Activated gamma-delta T cell treated with Interleukin-2 at 50 U/mL for 16 hours (primary cell): ENCODE results near the gene DAAM2.

ENCODE experiments used
- DNase-seq: peaks from one replicate; pipeline ENCODE4 v3.0.0-alpha.2; 2020

The DAAM2 gene

DNA sequence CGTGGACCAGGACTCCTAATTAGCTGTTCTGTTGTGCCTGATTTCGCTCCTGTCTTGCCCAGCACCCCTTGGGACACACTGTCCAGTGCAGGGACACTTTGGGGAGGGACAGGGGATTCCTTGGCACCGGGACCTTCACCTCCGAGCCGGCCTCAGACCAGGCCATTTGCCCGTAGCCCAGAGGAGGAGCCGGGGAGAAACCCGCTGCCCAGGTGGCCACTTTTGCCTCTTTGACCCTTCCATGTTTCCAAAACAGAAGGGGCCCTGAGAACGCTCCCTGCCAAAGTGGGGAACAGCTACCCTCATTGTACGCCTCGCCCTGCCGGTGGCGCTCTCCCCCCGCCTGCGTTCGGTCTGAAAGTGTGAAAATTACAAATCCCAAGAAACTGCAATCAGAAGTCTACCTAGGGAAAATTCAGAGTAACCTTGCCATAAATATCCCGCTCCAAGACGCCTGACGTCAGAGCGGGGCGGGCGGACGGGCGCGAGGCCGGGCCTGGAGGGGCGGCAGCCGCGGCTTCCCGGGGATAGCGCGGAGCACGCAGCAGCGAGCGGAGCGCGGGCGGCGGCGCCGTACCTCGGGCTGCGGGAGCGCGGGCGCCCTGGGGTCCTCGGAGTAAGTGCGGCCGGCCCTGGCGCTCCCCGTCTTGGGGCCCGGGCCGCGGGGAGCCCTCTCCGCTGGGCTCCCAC lies at the start of gene DAAM2:
TSS of gene DAAM2 (plus strand) at position 527 of the 690 bp plus-strand sequence. CDS start 63,927 bp downstream, outside the sequence.
- DNase-seq = no peak

DNA sequence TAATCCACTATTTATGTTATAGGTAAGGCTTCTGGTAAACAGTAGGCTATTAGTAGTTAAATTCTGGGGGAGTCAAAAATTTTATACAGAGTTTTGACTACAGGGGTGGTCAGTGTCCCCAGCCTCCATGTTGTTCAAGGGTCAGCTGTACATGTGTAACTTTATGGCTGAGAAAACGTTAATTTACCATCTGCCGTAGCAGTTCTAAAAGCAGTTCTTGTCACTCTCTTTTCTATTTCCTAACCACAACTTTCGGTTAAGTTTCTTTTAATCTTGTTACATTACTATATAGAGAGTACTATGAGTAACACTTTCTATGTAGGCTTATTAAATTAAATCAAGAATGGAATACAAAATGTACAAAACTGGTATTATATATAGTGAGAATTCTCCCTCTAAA lies 45.4 kb upstream of the DAAM2 start:
- DNase-seq = no peak

DNA sequence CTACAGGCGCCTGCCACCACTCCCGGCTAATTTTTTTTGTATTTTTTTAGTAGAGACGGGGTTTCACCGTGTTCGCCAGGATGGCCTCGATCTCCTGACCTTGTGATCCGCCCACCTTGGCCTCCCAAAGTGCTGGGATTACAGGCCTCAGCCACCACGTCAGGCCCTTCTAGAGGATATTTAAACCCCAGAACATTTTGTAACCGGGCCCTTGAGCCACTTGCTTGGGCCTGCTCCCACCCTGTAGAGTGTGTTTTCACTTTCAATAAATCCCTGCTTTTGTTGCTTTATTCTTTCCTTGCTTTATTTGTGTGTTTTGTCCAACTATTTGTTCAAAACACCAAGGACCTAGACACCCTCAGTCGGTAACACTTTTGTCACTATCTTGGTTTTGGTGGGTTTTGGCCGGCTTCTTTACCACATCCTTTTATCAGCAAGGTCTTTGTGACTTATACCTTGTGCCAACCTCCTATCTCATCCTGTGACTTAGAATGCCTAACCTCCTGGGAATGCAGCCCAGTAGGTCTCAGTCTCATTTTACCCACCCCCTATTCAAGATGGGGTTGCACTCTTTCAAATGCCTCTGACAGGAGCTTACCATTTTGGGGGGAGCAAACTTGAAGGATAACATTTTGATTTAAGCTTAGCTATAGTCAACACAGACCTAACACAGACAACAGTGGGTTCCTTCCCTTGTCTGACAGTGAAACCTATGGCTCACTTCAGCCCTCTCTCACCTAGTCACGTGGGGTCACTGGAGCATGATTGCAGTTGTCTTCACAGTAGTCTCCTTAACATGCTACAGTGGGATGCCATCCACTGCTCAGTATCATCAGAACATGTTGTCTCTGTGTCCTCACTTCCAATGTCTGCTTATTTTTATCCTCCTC lies 39.1 kb upstream of the DAAM2 start:
- no peak for DNase-seq

DNA sequence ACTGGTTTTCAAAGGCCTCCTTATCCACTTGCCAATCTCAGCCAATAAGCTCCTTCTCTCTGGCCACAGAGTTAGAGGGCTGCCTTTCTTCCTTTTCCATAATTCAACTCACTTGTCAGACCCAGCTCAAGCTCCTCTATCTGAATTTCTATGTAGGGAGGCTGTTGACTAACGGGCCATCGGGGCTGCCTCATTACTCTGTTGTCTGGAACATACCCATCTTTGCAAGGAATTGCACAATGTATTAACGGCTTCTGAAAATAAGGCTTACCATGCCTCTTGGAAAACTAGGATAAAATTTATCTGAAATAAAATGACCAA lies 38.5 kb upstream of the DAAM2 start:
- no peak for DNase-seq

DNA sequence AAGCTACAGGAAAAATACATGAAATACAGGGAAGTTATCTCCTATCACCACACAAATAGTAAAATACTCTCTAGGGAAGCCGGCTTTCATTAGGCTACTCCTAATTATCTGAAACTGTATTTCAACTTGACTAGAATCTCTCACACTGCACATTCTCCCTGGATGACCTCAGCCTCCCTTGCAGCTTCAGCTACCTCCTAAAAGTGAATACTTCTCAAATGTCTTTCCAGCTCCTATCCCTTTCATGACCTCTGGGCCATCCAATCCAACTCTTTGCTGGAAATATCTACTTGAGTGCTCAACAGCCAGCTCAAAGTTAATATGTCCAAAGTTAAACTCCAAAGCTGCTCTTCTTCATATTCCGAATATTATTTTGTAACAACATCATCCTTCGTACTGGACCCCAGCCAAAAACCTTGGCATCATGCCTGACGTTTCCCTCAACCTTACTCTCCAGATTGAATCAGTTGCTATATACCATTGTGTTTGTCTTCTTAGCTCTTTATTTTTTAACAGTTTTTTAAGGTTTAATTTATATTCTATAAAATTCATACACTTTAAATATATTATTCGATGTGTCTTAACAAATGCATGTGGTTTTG lies 37.6 kb upstream of the DAAM2 start:
- DNase-seq = no peak

DNA sequence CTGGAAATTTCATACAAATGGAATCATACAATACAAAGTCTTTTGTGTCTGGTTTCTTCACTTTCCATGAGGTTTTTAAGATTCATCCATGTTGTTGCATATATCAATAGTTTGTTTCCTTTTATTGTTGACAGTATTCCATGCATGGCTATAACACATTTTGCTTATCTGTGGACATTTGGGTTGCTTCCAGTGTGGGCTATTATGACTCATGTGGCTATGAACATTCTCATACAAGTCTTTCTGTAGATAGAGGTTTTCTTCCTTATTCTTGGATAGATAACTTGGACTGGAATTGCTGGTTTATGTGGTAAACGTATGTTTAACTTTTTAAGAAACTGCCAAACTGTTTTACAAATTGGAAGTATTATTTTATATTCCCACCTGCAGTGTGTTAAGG lies 36.9 kb upstream of the DAAM2 start:
- no peak for DNase-seq

DNA sequence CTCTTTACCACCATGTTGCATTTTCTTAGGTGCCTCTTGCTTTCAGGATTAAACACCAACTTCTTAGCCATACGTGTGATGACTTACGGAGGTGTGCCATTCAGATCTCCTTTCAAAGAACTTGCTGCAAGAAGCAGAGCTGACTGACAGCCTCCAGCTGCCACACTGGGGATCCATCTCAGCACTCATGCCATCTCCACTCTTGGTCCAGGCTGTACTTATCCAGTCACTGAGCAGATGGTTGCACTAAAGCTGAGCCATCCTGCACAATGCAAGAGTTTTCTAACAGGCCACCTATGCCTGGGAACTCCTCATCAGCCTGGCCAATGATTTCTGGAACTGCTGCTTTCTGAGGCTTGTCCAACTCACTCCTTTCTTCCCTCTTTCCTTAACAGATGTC lies 35.6 kb upstream of the DAAM2 start:
- DNase-seq = no peak

DNA sequence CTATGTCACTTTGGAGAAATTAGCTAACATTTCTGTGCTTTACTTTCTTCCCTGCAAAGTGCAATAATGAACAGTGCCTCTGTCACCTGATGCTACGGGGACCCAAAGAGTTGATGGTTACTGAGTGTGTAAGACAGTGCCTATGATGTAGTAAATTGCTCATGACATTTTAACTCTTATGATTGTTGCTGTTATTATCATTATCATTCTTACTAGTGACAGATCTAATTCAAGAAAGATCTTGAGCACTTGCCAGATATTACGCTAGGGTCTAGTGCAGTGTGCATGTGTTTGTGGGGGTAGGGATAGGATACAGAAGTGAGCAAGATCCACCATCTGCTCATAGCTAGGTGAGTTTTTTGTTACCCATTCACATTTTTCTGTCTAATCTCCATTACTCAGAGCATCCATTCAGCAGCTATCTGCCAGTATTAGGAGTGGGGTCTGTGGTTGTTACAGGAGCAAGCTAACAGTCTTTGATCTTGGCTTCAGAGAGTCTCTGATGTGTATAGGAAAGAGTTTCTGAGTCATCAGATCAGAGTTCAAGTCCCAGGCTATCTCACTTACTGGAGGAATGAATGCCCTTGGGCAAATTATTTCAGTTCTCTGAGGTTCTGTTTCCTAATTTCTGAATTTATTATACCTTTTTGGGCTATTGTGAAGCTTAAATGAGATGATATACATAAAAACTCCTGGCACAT lies 33.1 kb upstream of the DAAM2 start:
- no peak for DNase-seq

DNA sequence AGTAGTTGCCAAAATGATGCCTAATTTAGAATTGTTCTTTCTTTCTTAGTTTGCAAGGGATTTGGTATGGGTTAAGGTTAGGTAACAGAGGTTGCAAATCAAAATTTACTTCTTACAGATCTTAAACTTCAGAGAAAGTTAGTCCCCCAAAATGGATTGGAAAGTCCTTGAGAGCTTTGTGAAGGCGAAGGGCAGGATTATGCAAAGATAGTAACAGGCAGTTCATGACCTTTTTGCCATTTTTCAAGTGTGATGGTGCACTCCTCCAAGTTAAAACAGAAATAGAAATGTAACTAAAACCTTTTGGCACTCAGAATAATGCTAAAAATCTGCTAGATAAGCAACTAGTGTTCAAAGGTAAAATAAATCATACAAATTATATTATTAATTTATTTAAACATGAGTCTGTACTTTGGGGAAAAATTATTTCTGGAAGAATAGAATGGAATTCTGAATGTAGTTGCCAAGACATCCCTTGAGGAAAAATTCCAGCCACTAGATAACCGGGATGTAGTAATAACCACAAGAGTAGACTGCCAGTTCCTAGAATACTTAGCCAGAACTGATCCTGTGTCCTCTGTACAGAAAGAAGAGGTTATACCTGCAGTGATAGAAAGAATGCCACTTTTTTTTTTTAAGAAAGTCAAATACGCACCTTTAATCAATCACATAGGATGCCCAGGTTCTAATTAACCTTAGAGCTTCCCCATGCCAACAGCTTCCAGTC lies 31.8 kb upstream of the DAAM2 start:
- DNase-seq = no peak

DNA sequence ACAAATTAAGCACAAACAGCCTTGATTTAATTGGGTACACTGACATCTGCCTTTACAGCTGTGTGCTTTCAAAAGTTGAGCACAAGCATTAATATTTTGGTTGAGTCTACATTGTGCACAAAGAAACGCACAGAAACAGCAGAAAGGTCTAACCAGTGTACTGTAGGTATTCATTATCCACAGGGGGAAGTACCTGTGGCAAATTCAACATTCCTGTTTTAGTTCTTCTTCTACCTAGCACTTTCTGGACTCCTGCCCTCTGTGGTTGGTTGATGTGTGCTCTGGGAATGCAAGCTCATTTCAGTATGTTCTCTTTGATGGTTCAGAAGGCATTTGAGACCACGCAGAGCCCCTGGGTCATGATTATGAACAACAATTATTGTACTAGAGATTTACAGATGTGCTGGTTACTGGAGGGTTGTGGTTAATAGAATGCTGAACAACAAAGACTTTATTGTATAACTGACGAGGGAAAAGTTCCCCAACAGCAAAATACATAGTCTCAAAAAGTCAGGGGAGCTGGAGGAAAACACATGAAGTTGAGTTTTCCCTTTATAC lies 26.6 kb upstream of the DAAM2 start:
- DNase-seq = no peak

DNA sequence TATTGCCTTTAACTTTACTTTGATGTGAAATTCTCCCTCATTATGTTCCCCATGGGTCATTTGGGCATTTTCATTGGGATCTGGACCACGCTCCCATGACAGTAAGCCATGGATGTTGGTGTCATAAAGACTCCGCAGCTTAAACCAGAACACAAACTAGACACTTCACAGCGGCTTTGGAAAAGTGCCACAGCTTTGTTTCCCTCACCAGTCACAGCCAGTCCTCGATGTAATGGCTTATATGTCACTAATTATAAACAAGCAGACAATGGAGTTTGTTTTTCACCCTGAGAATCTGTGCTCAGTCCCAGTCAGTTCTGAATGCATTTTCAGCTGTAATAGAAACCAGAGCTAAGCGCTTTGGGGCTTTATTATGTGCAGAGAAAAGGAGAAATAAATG lies 23.2 kb upstream of the DAAM2 start:
- no peak for DNase-seq

DNA sequence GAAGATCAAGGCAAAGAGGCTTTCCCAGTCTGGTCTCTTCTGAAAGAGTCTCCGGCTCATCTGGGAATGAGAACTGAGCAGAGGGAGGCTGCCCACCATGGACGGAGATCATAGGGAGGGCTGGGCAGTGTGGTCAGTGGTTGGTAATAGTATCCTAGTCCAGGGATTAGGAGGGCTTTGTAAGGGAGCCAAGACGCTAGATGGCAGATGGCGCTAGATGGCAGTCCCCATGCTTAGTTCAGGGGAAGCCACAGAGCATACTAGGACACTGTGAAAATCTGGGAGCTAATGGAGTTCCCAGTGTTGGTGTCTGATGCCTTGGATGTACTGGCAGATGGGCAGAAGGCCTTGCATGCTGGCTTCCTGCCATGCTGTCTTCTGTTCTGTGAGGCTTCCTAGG lies 21.7 kb upstream of the DAAM2 start:
- no peak for DNase-seq

DNA sequence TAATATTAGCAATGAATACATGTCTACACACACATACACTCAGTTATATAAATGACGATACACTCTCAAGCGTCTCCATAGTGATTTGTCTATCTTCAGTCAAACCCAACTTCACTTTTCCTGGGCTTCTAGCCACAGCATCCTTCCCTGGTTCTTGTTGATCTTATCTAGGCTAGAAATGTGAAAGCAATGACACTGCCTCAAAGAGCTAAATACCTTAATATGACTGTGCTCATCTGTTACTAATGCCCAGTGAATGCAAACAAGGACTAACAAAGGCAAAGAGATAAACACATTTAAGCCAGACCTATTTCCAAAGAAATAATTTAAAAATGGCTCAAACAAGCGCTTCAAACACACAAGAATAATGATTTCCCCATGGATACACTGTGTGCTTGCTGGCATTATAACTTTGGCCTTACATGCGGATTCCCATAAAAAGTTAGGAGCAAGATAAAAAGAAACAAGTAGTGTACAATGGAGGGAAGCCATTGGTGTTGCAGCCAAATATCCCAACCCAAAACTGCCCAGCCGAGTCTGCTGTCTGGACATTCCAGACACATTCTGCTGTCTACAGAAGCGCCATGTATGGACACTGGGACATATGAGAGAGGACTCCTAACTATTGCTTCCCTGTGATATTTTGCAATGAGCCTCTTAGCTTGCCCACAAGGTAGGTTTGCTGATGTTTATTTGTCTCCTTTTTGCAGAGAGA lies 19.5 kb upstream of the DAAM2 start:
- DNase-seq = no peak

DNA sequence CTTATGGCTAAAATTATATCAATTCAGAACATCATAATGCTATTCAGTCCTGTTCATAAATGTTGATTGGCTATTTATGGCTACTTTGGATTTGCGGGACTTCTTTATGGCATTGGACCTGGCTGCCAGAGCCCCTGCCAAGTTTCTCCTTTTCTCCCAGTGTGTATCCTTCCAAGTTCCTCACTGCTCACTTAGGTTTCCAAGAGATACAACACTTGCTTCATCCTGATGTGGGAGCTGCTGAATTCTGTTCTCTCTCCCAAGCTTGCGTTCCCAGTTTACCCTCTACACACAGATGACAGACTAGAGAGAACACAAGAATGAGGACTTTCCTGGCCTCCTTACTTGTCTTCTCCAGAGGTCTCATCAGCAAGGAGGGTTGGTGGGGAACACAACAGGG lies 18.4 kb upstream of the DAAM2 start:
- DNase-seq = no peak

DNA sequence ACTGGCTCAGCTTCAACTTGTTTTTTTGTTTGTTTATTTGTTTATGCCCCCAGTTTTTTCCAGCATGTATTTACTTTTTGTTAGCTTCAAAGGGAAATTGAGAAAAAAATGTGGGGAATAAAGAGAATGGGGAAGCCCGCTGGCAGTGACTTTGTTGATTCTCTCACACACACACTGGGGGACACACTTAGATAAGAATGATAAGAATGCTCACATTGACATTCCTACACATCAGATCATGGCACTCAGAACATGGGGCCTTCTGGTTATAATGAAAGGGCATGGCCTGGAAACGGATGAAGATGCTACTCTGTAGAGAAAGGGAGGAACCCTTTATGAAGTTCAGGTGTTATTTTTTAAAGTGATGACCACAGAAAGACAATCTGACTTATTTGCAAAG lies 15.6 kb upstream of the DAAM2 start:
- DNase-seq = no peak

DNA sequence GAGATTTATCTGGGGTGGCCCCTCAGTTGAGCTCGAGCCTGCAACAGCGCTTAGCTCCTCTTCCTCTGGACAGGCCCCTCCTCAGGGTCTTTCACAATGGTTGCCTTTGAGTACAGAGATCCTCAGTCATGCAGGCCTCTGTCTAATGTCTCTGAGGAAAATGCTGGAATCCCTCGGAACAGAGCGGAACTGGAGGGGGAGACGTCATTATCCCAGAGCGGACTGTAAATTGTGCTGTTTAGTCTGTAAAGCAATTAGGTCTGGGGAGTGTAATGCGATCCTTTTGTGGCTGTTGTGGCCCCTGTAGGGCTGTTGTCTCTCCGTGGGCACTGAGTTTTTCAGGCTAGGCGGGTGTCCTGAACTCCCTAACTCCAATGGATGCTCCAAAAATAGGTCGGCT lies 15.0 kb upstream of the DAAM2 start:
- no peak for DNase-seq

DNA sequence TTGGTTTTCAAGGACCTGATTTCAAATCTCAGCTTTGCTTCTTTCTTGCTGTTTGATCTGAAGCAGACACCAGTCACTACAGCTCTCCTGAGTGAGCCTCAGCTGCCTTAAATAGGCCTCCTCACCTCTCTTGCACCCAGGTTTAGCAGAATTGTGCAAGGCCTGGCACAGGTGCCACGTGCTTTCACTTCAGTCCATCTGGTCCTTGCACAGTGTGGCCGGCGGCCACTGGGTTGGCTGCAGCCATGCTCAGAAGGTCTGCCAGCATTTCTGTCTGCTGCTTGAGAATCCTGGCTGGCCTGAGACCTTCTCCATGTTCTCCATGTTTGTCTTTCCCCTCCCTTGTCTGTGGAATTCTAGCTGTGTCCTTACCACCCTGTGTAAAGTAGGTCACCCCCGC lies 14.5 kb upstream of the DAAM2 start:
- no peak for DNase-seq

DNA sequence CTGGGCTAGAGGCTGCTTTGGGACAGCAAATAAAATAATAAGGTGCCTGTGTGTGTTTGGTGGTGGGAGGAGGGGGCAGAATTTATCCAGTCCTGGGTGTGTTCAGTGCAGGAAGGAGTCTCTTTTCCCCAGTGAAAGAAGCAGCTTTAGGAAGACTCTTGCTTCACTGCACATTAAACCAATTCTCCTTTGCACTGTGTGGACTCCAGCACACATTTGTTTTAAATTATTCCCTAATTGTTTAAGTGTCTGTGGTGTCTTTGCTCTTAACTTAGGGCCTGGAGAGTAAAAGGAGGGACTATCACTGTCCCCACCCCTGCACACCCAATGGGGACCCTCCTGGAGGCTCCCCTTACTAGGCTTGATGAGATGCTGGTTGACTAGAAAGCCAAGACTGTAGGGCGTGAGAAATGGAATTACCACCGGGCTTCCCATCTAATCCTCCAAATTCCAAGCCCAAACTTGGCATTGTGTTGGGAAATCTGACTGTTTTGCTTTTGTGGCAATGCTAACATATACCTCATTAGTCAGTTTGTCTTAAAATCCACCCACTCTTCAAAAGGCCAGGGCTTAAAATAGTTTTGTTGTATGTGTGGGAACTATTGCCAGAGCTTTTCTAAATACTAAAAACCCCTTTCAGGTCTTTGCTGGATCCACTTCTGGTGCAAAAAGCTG lies 13.5 kb upstream of the DAAM2 start:
- DNase-seq = no peak

DNA sequence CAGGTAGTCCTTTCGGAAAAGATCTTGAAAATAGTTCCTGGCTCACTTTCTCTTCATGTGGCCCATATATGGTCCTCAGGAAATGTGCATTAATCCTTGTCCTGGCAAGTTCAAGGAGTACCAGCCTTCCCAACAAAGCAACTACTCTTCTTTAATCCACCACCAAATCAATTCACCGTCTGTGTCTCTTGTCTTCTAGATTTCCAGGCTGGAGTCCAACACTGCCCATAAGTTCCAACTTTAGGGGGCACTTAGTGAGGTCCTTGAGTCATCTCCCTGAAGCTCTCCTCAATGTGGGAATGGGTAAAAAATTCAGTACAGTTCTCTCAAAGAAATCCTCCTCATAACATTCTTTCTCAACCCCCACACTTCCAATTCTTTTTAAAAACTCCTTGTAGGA lies 6.9 kb upstream of the DAAM2 start:
- DNase-seq = no peak

DNA sequence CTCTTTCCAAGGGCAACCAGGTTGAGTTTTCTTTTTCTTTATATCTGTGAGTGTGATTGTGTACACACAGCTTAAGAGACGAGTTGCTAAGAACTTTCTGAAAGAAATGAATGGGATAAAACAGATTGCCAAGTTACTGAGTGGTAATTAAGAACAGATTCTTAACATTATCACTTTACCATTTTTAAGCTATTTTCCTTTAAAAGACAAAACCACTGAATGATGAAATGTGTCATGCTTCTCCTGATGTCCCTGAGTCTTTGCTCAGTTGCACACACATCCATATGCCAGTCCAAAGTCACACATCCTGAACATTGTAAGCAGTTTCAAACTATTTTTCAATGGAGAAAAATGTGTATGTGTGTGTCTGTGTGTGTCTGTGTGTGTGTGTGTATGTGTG lies 5.5 kb upstream of the DAAM2 start:
- no peak for DNase-seq

DNA sequence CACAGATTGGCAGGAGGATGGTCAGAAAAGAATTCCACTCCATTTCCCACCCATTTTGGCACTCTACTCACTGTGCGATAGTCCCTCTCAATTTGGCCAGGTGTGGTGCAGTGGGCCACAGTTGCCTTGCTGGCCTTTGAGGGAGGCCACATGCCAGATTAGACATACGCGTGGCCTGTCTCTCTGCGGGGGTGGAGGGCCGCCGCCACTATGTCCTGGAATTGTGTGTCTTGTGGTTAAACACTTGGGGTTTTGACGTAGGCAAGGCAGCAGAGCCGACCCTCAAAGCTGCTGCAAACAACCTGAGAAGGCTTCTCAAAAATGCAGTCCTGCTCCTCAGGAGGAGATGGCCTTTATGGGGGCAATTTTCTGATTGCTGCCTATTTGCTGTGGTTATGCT lies 4.9 kb upstream of the DAAM2 start:
- DNase-seq = no peak
